Upper lobe of left lung (tissue), 6 donors: ENCODE data around the gene UCP3. TPM values are rescaled to one million over a fixed set of nuclear protein-coding genes. Genes with fewer than 3 reads are reported as not detected.

Source experiments
- ATAC-seq, 2 donors: fragments of 200-7000 bp; cut with Tn5 transposase; one replicate each; pipeline ENCODE4 v1.9.1; 2022; ENCODE audit warnings: mild to moderate bottlenecking in 2 of 2, moderate library complexity in 2 of 2; ENCODE audit not compliant: low FRiP score in 2 of 2
- DNase-seq, 2 donors: peaks; one replicate each; pipeline ENCODE4 v3.0.0-alpha.2; 2019 to 2020
- H3K27ac ChIP-seq, 4 donors: fragments of 200-600 bp; sonication (generic); one replicate each; pipeline ENCODE4 v1.5.1; 2016 to 2019
- H3K27me3 ChIP-seq, 4 donors: fragments of 200-600 bp; sonication (generic); one replicate each; pipeline ENCODE4 v1.5.1; 2017 to 2019
- H3K36me3 ChIP-seq, 4 donors: fragments of 200-600 bp; sonication (generic); one replicate each; pipeline ENCODE4 v1.5.1; 2016 to 2019
- H3K4me1 ChIP-seq, 4 donors: fragments of 200-600 bp; sonication (generic); one replicate each; pipeline ENCODE4 v1.5.1; 2018 to 2019
- H3K4me3 ChIP-seq, 4 donors: fragments of 200-600 bp; sonication (generic); one replicate each; pipeline ENCODE4 v1.5.1; 2017 to 2019; ENCODE audit warnings: mild to moderate bottlenecking in 2 of 4, moderate library complexity in 1 of 4
- H3K9me3 ChIP-seq, 4 donors: fragments of 200-600 bp; sonication (generic); one replicate each; pipeline ENCODE4 v1.5.1; 2018 to 2019
- CTCF ChIP-seq, 6 experiments: fragments of 450-650 bp in 4 of 6; fragments of 200-600 bp in 2 of 6; sonication (generic) in 2 of 6; IDR thresholded peaks; one replicate each; pipeline ENCODE4 v1.5.1; 2016 to 2019; ENCODE audit warnings: antibody characterized with exemption in 6 of 6
- EP300 ChIP-seq, 4 donors: sonication (generic); formaldehyde crosslinking; IDR thresholded peaks; one replicate each; pipeline ENCODE4 v1.5.1; 2017; ENCODE audit warnings: antibody characterized with exemption in 4 of 4, control low read depth in 2 of 4
- POLR2A ChIP-seq, 4 donors: fragments of 450-650 bp; IDR thresholded peaks; one replicate each; pipeline ENCODE4 v1.5.1; 2016 to 2017; ENCODE audit warnings: antibody characterized with exemption in 4 of 4, mild to moderate bottlenecking in 2 of 4
- POLR2AphosphoS5 ChIP-seq, 2 donors: sonication (generic); formaldehyde crosslinking; IDR thresholded peaks; one replicate each; pipeline ENCODE4 v1.5.1; 2017; ENCODE audit warnings: antibody characterized with exemption in 2 of 2
- WGBS, 2 donors: methylation state at CpG; one replicate each; pipeline ENCODE4 v1.1.5; 2017 to 2018; 5-methylcytosine and 5-hydroxymethylcytosine counted together
- total RNA-seq, 6 donors: library from RNA; depleted of rRNA in 4 of 6; stranded (reverse); fragments of >200 nt in 4 of 6; gene quantifications; one replicate each; pipeline versions ENCODE4 v1.1.0 to v1.2.1, GENCODE V29; 2016 to 2021
- donor health status: DM: no; HTN: no; CAD: no; lungs with moderate emphysema.
- donor health status: DM: no; HTN: yes; CAD: no; lungs with severe emphysema.

UCP3 gene
- total RNA-seq, 6 donors from 2014 or later = 1.2 to 5.2 (median 2.4) TPM

- ATAC-seq (no peak), DNase-seq (no peak)
- Histone ChIP-seq H3K4me3 (no peak overlapping the region), H3K4me1 (peaks cover 0 to 13% (median 6%) of the 10 kb centered on the region in 4 donors), H3K36me3 (no peaks in the 10 kb centered on the region), H3K9me3 (no peaks in the 10 kb centered on the region), H3K27me3 (no peaks in the 10 kb centered on the region), H3K27ac (no peak overlapping the region)
- no peak for TF ChIP-seq POLR2A (IDR thresholded peaks at IDR 0.05)
- TF ChIP-seq POLR2AphosphoS5 (IDR thresholded peaks at IDR 0.05) = no peak
- no peak for TF ChIP-seq EP300 (IDR thresholded peaks at IDR 0.05)
- no peak for TF ChIP-seq CTCF (IDR thresholded peaks at IDR 0.05)
- WGBS, 2 donors = 75 to 78% methylated on average over 8 of the region's 8 CpGs
These were observed 45.0 kb downstream of the UCP3 start for GRCh38 chr11:73963861-73964260.

GRCh38 chr11:73962101-73962705, 46.7 kb downstream of the UCP3 start:
- Histone ChIP-seq H3K9me3 (no peaks in the 10 kb centered on the region), H3K27ac (no peak overlapping the region), H3K36me3 (no peaks in the 10 kb centered on the region), H3K4me3 (no peak overlapping the region), H3K27me3 (no peaks in the 10 kb centered on the region), H3K4me1 (peaks cover 0 to 13% (median 6%) of the 10 kb centered on the region in 4 donors)
- TF ChIP-seq CTCF (IDR thresholded peaks at IDR 0.05) = no peak
- no peak for TF ChIP-seq EP300 (IDR thresholded peaks at IDR 0.05)
- TF ChIP-seq POLR2A (IDR thresholded peaks at IDR 0.05) = no peak
- TF ChIP-seq POLR2AphosphoS5 (IDR thresholded peaks at IDR 0.05) = no peak
- WGBS, 2 donors = 76 to 81% methylated on average over 7 of the region's 7 CpGs
- ATAC-seq (no peak), DNase-seq (no peak)

- DNase-seq (no peak), ATAC-seq (no peak)
- TF ChIP-seq CTCF (IDR thresholded peaks at IDR 0.05) = no peak
- TF ChIP-seq EP300 (IDR thresholded peaks at IDR 0.05) = no peak
- TF ChIP-seq POLR2AphosphoS5 (IDR thresholded peaks at IDR 0.05) = no peak
- no peak for TF ChIP-seq POLR2A (IDR thresholded peaks at IDR 0.05)
- Histone ChIP-seq H3K27ac (no peak overlapping the region), H3K4me1 (peaks cover 0 to 13% (median 6%) of the 10 kb centered on the region in 4 donors), H3K4me3 (no peak overlapping the region), H3K36me3 (no peaks in the 10 kb centered on the region), H3K9me3 (no peaks in the 10 kb centered on the region), H3K27me3 (no peaks in the 10 kb centered on the region)
- WGBS, 2 donors = 55 to 64% methylated on average over 4 of the region's 4 CpGs
These were observed 47.6 kb downstream of the UCP3 start for GRCh38 chr11:73961321-73961720.

GRCh38 chr11:73958521-73959141, 50.3 kb downstream of the UCP3 start:
- H3K27me3 ChIP-seq = no peaks in the 10 kb centered on the region

More at GRCh38 chr11:73958521-73959141, 50.3 kb downstream of the UCP3 start:
- no peak for TF ChIP-seq CTCF (IDR thresholded peaks at IDR 0.05)
- TF ChIP-seq POLR2AphosphoS5 (IDR thresholded peaks at IDR 0.05) = no peak
- no peak for TF ChIP-seq POLR2A (IDR thresholded peaks at IDR 0.05)
- no peak for TF ChIP-seq EP300 (IDR thresholded peaks at IDR 0.05)
- Histone ChIP-seq H3K4me1 (no peaks in the 10 kb centered on the region), H3K36me3 (no peaks in the 10 kb centered on the region), H3K9me3 (no peaks in the 10 kb centered on the region), H3K4me3 (no peak overlapping the region), H3K27ac (no peak overlapping the region)
- DNase-seq = no peak
- 84 to 90% methylated on average over 18 of the region's 18 CpGs for WGBS, 2 donors
- ATAC-seq = no peak
